HG03520 (cell line): ENCODE results near the gene RASAL3.
A peak's percentile ranks its signal among the peaks of the same experiment; 100 is the strongest.
"Not testable (repeated sequence)": the region's sequence is repeated elsewhere in the genome, so short reads cannot be mapped to it uniquely, and the experiment has no call there.

Source experiments
- ATAC-seq: cut with Tn5 transposase; IDR thresholded peaks from one replicate; pipeline ENCODE4 v1.9.1; 2021; ENCODE audit warnings: mild to moderate bottlenecking, moderate library complexity; ENCODE audit not compliant: unreplicated experiment

RASAL3 gene

GRCh38 chr19:15421721-15422260, 42.6 kb downstream of the RASAL3 start:
- no peak for ATAC-seq

DNA sequence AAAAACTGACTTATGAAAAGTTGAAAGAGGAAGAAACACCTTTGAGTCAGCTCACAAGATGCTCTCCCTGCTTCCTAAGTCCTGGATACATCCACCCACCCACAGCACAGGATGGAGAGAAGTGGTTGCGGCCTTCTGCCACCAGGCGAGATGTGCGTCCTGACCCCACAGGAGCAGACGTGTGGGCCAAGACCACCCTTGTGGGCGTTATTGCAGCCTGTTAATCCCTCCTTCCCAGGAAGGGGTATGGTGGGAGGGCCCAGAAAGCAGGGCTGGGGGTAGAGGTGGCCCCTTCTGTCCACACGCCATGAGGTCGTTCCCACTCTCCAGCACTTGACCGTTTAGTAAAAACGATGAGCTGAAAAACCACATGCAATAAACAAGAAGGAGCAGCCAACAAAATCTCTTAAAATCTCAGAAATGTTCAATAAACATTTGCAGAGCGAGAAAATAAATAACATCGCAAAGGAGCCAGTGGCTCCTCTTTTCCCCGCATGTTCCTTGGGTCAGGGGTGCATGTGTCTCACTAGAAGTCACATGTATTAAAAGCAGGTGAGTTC, 43.1 kb downstream of the RASAL3 start:
- ATAC-seq = no peak

GRCh38 chr19:15419413-15420025, 44.8 kb downstream of the RASAL3 start:
- ATAC-seq = no peak

DNA sequence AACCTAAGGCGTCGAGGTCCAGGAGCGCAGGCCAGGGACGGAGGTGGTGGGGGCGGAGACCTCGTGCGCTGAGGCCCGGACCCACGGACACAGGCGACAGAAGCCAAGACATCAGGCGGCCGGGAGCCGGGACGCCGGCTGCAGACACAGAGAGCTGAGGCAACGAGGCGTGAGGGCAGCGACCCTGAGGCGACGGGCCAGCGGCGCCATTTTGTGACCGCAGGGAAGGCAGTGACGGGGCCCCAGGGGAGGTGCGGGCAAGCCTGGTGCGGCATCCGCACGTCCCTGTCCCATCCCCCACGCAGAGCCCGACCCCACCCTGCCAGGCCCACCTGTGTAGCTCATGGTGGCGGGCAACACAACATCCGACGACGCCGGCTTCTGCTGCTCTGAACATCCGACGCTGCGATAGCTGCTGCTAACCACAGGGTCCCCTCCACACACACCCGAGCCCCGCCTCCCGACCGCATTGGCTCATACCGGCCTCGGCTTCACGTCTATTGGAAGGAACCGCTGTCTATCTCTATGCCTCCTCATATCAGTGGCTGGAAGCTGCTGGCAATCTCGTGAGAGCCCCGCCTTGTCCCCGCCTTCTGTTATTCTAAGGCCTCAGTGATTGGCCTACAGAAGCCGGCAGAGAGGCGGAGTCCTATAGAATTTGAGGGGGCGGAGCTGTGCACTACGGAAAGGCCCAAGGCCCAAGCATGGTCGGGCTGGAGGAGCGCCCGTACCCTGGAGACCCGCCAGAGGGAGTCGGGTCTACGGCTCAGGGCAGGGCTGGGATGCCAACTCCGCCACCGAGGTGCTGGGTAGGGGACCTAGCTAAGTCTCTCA, 45.5 kb downstream of the RASAL3 start, which contains the start of gene AKAP8L:
TSS of gene AKAP8L (minus strand) at position 410 of the 834 bp plus-strand sequence. CDS start at position 345, 65 bp downstream.
- peak; percentile 89 for ATAC-seq

DNA sequence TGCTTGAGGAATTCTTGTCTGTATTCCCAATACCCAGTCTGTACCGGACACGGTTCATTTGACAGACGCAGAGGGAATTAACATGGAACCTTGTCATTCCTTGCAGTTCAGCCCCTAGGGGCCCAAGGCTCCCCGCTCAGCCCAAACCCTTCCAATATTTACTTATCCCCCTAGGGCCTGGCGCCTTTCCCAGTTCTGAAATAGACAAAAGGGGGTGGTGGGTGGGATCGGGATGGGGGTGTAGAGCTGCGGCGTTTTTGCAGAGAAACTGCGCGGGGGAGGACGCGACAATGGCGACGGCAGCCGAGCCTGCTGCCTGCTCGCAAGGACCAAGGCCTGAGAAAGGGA, 46.1 kb downstream of the RASAL3 start:
- ATAC-seq = no peak

- ATAC-seq = no peak
Observed at GRCh38 chr19:15417699-15418098, 46.6 kb downstream of the RASAL3 start.

DNA sequence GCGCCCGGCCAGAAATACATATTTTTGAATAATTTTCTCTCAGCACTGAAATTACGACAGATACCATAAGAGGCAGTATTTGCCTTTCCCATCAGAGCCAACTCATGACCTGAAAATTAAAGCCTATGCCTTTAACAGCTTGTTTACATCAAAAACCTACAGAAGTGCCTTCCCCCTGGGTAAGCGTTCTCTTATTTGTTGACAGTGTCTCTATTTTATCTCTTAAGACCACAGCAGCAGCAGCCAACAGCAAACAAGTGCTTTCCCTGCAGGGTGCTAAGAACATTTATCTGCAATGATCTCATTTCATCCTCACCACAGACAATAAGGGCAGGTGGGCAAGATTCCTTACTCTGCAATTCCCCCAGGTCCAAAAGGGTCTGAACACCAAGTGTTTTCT, 51.5 kb downstream of the RASAL3 start:
- ATAC-seq = no peak

DNA sequence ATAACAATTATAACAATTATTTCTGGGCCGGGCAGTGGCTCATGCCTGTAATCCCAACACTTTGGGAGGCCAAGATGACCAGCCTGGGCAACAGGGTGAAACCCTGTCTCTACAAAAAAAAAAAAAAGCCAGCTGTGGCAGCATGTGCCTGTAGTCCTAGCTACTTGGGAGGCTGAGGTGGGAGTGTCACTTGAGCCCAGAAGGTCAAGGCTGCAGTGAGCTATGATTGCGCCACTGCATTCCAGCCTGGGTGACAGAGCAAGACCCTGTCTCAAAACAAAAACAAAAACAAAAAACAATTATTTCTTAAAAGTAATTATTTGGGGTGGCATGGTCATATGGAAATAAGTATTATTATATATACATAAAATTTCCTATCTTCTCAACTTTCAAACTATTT, 53.0 kb downstream of the RASAL3 start:
- ATAC-seq = not testable (repeated sequence)

DNA sequence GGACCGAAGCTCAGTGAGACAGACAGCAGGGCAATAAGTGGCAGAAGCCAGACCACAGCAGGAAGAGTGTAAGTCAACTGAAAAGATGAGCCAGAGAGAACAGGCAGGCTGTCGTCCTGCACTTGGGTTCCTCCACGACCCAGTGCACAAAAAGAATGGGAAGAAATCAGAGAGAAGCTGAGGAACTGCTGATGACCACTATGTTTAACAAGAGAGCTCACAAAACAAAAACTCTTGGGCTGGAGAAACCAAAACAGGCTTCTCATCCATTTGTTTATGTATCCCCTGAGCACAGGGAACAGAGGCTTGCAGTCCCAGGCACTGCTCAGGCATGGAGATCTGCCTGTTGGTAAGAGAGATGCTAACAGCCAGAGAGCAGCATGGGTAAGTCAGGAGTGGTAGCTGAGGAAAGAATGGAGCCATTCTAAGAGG, 59.5 kb downstream of the RASAL3 start:
- ATAC-seq = no peak

DNA sequence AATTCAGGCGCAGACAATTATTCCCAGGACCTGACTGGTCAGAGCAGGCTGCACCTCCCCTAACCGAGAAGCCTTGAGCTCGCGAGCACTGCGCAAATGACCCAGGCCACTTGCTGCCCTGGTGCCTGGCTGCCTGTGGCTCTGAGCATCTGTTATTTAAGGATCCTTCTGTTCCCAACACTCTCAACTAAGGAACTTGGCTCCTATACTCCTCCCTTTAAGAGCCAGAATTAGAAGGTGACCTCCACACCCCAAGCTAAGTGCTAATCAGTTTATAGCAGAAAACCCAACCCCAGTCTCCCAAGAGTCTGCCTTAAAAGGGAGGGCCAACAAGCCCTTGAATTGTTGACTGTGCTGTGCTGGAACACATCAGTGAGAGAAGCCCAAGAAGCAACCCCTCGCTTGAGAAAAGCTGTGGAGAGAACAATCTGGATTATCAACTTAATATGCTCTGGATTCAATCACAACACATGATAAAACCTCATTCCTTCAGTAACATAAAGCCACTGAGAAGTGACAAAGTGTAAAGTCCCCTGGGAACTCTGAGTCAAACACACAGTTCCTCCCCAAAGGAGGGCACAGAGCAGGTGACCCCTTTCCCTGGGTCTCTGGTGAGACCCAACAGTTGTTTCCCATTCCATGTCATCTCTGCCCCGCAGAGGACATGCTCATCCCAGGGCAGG, 60.1 kb downstream of the RASAL3 start:
- no peak for ATAC-seq

DNA sequence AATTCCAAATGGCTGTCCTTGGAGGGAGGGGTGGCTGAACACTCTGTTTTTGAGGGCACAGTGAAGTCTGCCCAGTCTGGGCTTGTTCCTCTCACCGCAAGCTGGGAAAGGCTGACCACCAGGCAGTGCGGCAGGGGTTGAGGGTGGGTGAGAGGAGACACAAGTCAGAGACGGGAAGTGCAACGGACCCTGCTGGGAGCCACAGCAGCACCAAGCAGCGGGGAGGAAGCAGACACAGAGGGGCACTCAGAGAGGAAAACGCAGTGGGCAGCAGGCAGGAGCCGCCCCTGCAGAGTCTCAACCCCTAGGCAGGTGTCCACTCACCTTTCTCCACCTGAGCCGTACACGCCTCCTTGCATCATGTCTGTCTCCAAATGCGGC, 61.2 kb downstream of the RASAL3 start:
- ATAC-seq = no peak

DNA sequence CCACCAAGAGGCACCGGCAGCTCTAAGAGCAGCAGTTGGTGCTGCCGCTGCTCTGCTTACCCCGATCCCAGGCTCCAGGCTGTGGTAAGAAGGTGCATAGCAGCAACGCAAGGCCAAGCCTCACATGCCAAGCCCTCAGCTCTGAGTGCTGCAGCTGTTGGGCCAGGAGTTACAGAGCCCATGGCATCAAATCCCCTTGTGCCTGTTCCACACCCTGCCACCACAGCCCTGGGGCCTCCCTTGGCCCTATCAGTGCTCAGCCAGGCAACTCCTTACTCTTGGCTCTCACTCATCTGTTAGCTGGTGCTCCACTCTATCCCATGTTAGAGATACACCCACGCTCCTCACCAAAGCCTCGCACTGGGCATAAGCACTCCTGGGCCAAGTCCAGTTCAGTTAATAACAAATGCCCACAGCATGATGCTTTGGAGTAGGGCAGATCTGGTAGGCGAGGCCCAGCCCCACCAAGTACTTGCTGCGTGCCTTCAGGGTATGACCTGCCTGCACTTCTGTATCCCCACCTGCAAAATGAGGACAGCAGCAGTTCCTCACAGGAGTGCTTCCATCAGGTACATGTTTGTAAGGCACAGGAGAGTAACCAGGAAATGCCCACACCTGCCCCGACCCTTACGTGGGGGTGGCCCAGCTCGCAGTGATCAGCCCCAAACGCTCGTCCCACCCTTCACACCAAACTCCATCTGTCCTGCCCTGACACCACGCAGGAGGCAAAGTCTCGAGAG, 61.8 kb downstream of the RASAL3 start:
- no peak for ATAC-seq
